NCI-H1417 treated with DMSO at 0.1 percent for 48 hours (cell line): Measurements from ENCODE around the gene RAB7B.

Experiments
- DNase-seq: peaks from one replicate; lab custom pipeline; 2025; lab: John Stamatoyannopoulos, UW

The RAB7B gene

DNA sequence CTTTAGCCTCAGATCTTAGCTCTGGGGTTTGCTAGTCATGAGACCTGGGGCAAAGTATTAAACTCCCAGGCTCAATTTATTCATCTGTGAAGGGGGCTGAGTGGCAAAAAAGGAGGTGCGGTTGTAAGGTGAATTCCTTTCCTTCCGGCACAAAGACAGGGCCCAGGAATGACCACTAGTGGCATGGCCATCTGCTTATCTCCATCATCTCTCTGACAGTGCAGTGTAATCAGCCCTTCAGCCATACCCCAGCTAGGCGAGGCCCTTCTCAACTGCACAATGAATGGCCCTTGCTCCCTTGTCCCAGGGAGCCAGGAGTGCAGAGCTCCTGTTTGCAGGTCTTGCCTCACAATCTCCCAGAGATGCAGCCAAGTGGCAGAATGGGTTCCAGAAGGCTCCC lies 54.3 kb downstream of the RAB7B start:
- DNase-seq: no peak

DNA sequence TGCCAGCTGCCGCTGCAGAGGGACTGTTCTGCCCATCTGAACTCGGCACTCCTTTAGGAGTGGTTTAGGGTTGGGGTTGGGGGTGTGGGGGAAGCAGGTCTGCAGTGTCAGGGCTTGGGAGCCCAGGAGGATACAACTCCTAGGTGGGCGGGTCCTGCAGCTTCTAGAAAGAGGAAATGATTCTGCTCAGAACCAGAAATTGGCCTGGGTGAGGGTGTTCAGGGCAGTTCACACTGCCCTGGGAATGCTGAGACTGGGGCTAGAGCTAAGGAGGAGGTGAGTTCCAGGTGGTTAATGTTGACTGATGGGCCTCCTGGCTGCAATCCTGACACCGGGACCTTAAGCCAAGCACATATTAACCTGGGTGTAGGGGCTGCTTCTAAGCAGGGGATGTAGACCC lies 55.2 kb downstream of the RAB7B start:
- no peak for DNase-seq

DNA sequence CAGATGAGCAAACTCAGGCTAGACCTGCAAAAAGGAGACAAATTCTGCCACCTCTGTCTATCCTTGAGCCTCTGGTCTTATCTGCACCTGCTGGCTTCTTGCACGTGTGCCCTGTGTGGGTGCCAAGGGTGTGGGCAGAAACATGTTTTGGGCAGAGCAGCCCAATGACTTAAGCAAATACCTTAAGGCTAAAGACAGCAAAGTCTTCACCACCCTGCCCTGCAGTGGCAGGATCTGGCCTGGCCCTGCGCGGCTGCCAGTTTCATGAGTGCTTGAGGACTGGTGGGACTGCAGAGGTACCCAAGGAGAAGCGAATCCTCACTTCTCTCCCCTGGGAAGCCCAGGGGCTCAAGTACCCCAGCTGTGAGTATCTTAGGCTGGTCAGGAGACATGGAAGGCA lies 56.2 kb downstream of the RAB7B start:
- DNase-seq: no peak

DNA sequence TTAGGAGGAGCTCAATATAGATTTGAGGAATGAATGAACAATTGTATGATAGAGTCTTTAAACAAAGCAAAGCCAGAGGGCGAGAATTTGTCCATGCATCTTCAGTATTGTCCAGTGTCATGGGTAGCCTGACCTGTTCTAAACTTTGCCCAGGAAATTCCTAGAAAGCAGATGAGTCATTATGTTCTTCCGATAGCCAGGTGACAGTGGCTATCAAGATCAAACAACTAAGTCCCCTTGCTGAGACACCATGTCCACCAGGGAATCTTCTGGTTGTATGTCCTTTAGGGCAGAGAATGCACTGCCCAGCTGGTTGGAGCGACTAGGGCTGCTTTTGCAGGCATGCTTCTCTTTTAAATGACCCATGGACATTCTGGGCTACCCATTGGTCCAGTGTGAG lies 58.1 kb downstream of the RAB7B start:
- no peak for DNase-seq

DNA sequence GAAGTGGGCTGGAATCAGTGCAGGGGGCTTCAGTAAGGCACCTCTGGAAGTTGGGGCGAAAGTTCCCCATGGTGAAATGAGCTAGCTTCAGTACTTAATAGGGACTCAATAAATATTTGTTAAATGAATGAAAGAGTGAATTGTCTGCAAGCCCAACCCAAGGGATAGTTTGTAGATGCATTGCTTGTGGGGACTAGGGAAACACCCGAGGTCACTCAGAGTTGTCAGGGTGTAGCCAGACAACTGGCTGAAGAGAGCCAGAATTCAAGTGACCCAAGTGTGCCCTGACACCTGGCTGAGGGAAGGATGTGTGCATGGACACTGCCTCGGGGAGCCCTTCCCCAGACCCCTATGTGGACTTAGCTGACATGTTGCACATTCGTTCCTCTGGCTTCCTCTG lies 58.7 kb downstream of the RAB7B start:
- no peak for DNase-seq

DNA sequence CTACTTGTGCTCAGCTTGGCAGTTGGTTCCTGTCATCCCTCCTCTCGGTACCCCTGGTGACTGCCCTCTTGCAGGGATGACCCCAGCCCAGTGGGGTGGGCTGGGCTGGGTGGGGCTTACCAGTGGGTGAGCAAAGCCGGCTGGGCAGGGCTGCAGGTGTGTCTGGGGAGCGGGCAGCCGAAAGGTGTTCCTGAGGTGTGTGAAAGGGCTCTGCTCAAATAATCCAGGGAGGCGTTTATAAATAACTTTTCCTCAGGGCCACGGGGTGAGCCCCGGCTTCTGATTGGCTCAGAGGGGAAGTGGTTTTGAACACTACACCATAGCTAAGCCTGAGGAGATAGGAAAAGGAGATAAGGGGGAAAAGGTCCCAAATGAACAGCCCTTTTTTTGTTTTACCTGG lies 60.0 kb downstream of the RAB7B start, which contains the start of gene SLC26A9:
SLC26A9 (minus strand) TSS at position 212 of the 400 bp plus-strand sequence. CDS start 7,636 bp downstream, outside the sequence.
- no peak for DNase-seq

DNA sequence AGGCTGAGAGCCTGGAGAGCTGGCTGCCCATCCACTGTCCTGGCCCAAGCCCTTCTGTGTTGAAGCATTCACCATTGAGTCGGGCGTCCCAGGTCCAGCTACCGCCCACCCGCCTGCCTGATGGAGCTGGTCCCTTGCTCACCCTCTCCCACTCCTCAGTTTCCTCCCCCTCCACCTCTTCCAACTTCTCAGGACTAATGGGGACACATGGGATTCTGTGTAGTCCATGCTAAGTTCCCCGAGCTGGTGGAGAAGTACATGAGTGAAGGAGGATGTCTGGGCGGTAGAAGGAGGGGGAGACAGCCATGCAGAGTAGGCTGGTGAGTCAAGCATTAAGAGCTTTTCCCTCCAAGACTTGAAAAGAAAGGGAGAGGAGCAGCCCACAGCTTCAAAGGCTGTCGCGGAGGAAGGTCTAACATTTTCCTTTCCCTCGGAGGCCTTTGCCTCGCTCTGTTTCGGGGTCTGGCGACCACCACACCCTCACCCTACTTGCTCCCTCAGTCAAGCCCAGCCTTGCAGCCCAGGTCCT lies 60.5 kb downstream of the RAB7B start:
- no peak for DNase-seq

DNA sequence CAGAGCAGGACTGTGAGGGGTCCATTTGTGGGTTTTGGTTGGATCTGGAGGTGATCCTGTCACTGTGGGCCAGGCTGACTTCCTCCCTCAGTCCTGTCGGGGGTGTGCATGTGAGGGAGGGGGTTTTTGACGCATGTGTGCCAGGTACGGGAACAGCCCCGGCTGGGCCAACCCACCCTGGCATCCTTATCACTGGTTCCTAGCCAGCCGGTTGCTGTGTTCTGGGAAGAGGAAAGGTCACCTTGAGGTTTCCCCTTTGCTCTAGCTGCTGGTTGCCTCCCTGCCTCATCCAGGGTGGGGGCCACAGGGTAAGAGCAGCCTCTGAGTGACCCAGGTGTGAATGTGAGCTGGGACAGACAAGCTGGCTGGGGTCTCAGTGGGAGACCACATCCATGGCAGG lies 62.5 kb downstream of the RAB7B start:
- no peak for DNase-seq

DNA sequence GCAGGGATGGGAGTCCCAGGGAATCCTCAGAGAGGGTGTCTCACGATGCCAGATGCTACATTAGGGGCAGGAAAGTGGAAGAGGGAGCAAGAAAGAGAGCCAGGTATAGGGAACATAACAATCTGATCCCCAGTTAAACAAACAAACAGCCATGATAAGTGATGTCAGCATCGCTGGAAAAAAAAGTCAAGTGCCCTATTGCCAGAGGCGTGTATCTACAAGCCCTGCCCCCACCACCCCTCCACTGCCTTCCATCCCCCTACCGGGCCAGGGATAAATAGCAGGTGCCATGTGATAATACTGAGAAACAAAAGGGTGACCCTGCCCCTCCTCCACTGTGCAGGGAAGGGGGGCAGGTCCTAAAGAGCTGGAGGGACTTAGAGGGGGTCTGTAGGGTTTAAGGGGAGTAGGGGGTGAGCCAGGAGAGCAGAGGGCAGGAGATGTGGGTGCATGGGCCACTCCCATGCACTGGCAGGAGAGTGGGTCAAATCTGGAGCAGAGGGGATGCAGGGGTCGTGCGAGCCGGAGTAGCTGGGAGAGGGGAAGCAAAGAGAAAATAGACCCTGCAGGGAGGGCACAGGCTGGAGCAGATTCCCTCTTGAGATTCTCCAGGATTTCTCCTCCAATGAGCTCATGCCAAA lies 63.4 kb downstream of the RAB7B start:
- peak; percentile 26 for DNase-seq

DNA sequence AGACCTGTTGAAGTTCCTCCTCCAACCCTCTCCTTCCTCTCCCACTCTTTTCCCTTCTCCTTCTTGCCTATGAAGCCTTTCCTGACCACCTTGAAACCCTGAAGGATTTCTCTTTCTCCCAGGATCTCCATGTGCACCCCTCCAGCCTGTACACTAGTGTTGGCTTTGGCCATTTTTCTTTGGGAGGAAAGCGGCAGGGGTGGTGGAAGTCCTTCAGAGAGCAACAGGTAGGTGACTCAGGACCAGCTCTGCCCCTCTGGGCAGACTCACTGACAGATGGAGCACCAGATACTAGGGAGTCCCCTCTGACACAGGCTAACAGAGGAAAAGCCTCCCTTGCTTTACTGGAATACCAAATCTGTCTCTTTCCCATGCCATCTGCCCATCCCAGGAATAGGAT lies 64.5 kb downstream of the RAB7B start:
- no peak for DNase-seq

DNA sequence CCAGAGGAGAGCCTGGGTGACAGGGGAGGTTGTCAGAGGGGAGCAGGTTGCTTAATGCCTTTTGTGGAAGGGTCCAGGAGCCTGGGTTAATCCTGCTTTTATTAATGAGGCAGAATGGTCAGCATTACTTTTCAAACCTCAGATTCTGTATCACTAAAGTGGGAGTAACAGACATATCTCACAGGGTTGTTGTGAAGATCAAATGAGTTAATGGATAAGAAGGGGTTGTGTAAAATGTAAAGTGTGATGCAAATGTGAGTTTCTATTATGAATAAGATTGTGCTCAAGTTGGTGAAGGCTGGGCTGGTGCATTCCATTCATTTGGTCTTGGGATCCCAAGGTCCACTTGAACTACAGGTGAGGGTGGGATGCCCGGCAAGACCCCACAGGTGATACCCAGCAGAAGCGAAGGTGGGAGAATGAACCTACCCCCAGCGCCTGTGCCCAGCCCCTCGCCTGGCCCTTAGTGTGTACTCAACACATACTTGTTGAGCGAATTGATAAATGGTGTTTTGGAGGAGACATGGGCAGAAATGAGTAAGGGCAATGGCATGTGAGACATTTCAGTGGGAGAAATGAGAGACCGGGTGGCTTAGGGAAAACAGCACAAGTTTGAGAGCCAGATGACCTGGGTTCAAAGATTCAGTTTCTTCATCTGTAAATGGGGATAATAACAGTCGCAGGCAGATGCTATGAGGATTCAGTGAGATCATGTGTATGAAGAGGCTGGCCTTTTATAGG lies 66.2 kb downstream of the RAB7B start:
- DNase-seq: no peak

DNA sequence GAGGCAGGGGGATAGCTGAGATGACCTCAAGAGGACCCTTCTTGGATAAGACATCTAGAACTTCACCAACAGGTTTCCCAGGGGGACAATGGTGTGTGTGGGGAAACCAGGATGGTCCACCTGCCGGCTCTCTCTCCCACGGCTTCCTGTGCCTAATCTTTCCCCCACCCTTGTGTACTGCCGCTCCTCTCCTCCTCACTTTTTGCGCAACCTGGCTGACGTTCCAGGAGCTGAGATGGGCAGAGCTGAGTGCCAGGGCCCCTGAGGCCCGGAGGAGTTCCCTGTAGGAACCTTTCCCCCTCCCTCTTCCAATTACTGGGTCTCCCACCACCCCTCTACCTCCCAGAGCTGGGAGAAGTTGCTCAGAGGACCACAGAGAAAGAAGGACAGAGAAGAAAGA lies 66.9 kb downstream of the RAB7B start:
- DNase-seq: no peak

DNA sequence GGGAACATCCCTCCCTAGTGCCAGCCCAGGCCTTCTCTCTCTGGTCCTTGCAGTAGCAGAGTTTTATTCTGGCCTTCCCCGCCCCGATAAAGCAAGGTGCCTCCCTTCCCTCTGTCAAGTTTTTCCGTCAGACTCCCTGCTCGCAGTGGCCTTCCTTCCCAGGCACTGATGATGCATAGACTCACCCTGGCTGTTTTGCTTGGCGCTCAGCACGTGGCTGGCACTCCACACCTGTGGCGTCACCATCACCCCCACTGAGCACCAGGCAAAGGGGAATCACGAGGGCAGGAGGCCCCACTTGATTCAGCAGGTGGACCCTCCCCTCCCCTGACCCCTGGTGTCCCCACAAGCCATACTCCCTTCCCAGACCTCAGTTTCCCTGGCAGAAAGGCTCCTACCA lies 67.3 kb downstream of the RAB7B start:
- no peak for DNase-seq

DNA sequence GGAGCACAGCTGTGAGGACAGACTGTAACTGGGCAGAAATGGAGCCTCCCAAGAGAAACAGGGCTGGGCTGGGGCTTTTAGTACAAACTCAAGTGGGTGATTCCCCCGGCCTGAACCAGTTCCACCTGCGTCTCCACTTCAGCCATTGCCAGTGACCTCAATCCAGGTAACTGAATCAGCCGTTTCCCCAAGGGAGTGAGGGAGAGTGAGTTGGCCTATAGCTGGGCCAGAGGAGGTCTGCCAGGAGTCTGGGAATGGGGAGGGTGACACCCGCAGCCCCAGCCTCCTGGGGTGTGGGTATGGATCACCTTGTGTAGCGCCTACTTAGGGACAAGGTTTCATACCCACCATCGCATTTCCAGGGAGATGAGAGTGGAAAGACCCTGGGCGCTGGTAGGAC lies 68.4 kb downstream of the RAB7B start:
- DNase-seq: no peak

DNA sequence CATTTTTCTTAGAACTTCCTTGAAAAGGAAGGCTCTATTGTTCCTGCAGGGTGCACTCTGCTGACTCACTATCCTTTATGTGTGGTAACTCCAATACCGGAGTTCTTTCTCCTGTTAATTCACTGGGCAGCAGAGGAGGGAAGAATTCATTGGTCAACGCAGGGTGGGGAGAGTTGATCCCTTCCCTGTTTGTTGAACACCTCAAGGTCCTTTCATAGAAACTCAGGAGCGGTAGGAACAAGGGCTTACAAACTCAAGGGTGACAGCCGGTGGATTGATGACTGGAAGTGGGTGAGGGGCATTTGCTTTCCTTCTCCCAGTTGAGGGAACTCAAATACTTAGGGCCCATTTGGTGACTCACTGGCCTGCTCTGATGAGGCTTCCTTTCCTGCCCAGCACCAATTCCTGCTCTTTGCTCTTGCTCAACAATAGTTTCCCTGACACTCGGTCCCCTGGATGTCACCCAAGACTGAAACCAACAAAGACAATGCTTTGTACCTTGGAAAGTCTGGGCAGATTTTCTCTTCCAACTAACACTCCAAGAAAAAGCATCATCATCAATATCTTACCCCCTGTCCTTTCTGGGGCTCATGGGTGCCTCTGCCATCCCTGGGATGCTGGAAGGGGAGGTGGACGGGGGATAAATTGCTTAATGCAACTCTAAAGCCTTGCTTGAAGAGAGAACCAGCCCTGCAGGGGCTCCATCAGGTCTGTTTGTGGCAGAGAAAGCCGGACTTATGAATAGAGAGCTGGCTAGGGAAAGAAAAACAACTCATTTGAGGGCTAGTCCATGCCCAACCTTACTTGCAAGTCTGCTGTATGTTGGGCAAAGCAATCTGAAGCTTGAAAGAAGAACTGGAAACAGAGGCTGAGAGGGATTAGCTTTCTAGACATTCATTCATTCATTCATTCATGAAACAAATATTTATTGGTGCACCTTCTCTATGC lies 69.2 kb downstream of the RAB7B start:
- no peak for DNase-seq

DNA sequence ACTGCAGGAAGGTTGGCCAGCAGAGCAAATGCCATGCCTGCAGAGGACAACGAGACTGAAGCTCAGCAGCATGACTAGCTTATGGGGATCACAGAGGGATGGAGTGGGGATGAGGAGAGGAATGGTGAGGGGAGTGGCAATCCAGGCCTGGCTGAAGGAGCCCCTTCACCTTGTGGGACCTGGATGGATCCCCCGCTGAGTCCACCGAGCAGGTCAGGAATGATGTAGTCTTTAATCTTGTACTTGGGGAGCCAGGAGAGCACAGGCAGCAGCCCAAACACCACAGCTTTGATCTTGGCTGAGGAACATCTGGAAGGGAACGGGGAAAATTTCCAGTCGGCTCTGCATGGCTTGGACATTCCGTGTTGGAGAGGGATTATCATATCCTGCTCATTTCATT lies 70.4 kb downstream of the RAB7B start:
- DNase-seq: no peak

DNA sequence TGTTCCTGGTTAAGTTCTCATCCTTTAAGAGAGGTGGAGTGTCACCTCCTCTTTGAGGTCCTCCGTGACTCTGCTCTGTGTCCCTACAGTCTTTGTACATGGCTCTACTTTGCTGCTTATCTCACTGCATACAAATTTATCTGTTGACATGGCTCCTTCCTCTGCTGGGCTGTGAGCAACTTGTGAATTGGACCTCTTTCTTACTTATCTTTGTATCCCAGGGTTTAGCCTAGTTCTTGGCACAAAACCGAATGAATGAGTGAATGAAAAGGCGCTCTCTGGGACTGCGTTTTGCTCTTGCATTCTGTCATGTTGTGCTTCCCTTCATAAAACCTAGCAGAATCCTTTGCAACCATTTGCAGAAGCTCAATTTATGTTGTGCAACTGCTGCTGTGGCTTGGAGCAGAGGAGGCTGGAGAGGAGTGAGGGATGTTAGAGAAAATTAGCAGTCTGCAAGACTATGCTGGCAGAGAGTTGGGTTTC lies 72.4 kb downstream of the RAB7B start:
- no peak for DNase-seq

DNA sequence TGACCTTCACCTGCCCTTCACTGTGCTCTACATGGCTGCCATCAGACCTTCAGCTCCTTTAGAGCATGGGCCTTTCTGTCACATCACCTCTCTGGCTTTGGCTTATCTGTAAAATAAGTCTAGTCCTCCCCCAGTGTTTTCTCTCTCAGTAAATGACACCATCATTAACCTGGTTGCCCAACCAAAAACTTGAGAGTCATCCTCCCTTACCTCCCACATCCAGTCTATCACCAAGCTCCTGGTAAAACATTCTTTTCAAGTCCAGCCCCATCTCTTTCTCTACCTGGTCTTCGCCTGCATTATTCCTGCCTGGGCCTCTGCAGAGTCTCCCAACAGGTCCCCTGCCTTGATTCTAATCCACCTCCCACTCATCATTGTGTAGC lies 73.0 kb downstream of the RAB7B start:
- DNase-seq: no peak

DNA sequence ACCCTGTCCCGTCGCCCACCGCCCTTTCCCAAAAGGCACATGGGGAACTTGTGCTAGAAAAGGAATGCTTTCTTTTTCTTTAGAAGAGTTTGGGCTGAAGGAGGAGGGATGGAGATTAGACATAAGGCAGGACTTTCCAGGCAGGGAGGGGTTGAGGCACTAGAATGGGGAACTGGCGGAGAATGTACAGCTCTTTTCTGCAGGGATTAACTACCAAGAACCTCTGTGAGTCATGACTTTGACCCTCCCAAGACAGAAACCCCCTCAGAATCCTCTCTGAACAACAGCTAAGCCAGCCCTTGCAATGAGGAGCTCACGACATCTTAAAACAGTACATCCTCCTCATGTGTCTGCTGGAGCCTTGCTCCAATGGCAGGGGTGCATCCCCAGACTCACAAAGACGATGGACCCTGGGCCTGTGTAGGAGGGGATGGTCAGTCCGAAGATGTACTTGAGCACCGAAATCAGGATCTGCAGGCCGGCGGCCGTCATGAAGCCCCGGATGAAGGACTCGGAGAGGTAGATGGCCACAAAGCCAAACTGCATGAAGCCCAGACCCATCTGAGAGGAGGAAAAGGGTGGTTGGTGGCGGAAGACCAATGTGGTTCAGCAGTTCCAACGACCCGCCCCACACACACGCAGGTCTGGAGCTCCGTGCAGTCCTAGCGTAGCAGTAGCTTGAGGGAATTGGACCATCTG lies 73.5 kb downstream of the RAB7B start:
- no peak for DNase-seq

DNA sequence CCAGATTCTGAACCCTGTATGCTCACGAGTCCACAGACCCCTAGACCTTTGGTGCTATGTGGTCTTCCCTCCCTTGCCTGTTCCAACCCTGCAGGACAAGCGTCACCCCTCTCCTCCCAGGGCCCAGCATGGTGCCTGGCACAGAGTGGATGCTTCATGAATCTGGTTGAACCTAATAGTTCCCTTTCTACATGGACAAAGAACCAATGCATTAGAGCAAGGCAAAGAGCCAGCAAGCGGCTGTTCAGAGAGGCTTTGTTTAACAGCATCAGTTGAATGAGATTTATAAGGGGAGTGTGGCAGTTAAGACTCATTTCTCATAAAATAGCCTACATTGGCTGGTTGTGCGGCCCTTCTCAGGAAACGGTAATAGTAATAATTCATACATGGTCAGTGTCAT lies 74.9 kb downstream of the RAB7B start:
- DNase-seq: no peak

DNA sequence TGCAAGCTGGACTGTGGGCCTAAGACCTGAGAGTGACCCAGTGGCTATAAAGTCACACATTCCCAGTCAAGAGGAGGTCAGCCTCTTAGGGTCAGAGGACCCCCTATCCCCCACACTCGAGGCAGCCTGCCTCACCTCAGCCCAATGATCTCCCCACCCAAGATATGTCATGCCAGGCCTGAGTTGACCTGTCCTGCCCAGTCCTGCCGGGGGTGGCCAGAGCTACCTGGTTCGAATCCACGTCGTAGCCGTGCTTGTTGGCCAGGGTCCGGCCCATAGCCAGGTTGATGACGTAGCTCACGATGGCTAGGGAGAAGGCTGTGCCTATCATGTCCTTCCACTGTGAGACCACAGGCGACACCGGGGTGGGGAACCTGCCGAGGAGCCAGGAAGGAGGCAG lies 75.5 kb downstream of the RAB7B start:
- DNase-seq: no peak

DNA sequence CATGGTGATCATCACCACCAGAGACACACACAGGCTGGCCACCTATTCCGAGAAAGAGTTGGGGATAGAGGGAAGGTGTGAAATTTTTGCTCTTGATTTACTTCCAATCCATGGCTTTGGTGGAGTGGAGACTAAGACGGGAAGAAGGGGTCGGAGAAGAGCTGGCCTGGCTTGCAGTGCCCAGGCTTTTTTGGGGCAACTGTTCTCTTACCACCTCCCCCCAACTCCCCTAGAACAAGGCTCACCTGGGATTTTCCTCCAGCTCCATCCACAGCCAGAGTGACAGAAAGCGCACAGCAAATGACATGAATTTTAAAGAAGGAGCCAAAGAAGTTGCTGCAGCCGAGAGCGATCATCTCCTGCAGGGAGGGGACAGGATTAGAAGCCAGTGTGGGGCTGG lies 75.9 kb downstream of the RAB7B start:
- no peak for DNase-seq
